Measurements from ENCODE around the gene CCDC106.

CCDC106 gene

GRCh38 chr19:55676383-55676782 lies 28.4 kb downstream of the CCDC106 start:
- H3K79me2 ChIP-seq (ENCODE audit: insufficient read depth, low read length), result peaks cover 34% of the 10 kb centered on the region
- peak overlapping the region; percentile 98 for H3K4me2 ChIP-seq (ENCODE audit: low read length)
- H3K36me3 ChIP-seq (ENCODE audit: insufficient read depth, low read length), result peaks cover 56% of the 10 kb centered on the region
- no peaks in the 10 kb centered on the region for H3K9me3 ChIP-seq (ENCODE audit: low read length)
- H3K4me3 ChIP-seq (ENCODE audit: low read depth, low read length, poor library complexity, severe bottlenecking), result peak overlapping the region; percentile 97
- peak overlapping the region; percentile 96 for H3K27ac ChIP-seq (ENCODE audit: low read depth, low read length, poor library complexity, severe bottlenecking)
- H3K9me2 ChIP-seq (ENCODE audit: low read depth, low read length), result no peaks in the 10 kb centered on the region
- peak overlapping the region; percentile 88 for H3K9ac ChIP-seq (ENCODE audit: low read length)
- no peak for TF ChIP-seq EZH2 (IDR thresholded peaks at IDR 0.05; ENCODE audit: borderline replicate concordance, low read length)
- peak; percentile 32 for TF ChIP-seq CTCF (IDR thresholded peaks at IDR 0.05; ENCODE audit: low read length)
- peaks cover 62% of the 10 kb centered on the region for H3K4me1 ChIP-seq (ENCODE audit: insufficient read depth, low read length, severe bottlenecking)
- no peak overlapping the region for H2AFZ ChIP-seq (ENCODE audit: low read length)
- H4K20me1 ChIP-seq (ENCODE audit: insufficient read depth, low read length), result no peaks in the 10 kb centered on the region
- H3F3A ChIP-seq (ENCODE audit: insufficient read depth, low read length), result no peaks in the 10 kb centered on the region; the same call in 1 of the 2 replicates
- no peaks in the 10 kb centered on the region for H3K27me3 ChIP-seq (ENCODE audit: insufficient read depth, low read length)

- Histone ChIP-seq H3K36me3 (ENCODE audit: insufficient read depth, low read length) (peaks cover 56% of the 10 kb centered on the region), H3F3A (ENCODE audit: insufficient read depth, low read length) (no peaks in the 10 kb centered on the region; the same call in 1 of the 2 replicates), H3K27me3 (ENCODE audit: insufficient read depth, low read length) (no peaks in the 10 kb centered on the region), H3K4me1 (ENCODE audit: insufficient read depth, low read length, severe bottlenecking) (peaks cover 58% of the 10 kb centered on the region), H3K79me2 (ENCODE audit: insufficient read depth, low read length) (peaks cover 40% of the 10 kb centered on the region), H3K4me2 (ENCODE audit: low read length) (peak overlapping the region; percentile 98), H4K20me1 (ENCODE audit: insufficient read depth, low read length) (no peaks in the 10 kb centered on the region), H3K9me2 (ENCODE audit: low read depth, low read length) (no peaks in the 10 kb centered on the region), H3K9me3 (ENCODE audit: low read length) (no peaks in the 10 kb centered on the region), H3K4me3 (ENCODE audit: low read depth, low read length, poor library complexity, severe bottlenecking) (peak overlapping the region; percentile 97), H2AFZ (ENCODE audit: low read length) (no peak overlapping the region), H3K27ac (ENCODE audit: low read depth, low read length, poor library complexity, severe bottlenecking) (peak overlapping the region; percentile 96), H3K9ac (ENCODE audit: low read length) (peak overlapping the region; percentile 88)
- TF ChIP-seq EZH2 (IDR thresholded peaks at IDR 0.05; ENCODE audit: borderline replicate concordance, low read length), result no peak
- no peak for TF ChIP-seq CTCF (IDR thresholded peaks at IDR 0.05; ENCODE audit: low read length)
Observed at GRCh38 chr19:55676889-55677505, 29.0 kb downstream of the CCDC106 start.

- Histone ChIP-seq H3K36me3 (ENCODE audit: insufficient read depth, low read length) (peaks cover 53% of the 10 kb centered on the region), H3K9ac (ENCODE audit: low read length) (peak overlapping the region; percentile 88), H3K9me3 (ENCODE audit: low read length) (no peaks in the 10 kb centered on the region), H3K4me3 (ENCODE audit: low read depth, low read length, poor library complexity, severe bottlenecking) (peak overlapping the region; percentile 97), H3K4me2 (ENCODE audit: low read length) (peak overlapping the region; percentile 98), H4K20me1 (ENCODE audit: insufficient read depth, low read length) (no peaks in the 10 kb centered on the region), H3K27ac (ENCODE audit: low read depth, low read length, poor library complexity, severe bottlenecking) (peak overlapping the region; percentile 96), H3F3A (ENCODE audit: insufficient read depth, low read length) (no peaks in the 10 kb centered on the region; the same call in 1 of the 2 replicates), H3K79me2 (ENCODE audit: insufficient read depth, low read length) (peaks cover 41% of the 10 kb centered on the region), H3K9me2 (ENCODE audit: low read depth, low read length) (no peaks in the 10 kb centered on the region), H3K27me3 (ENCODE audit: insufficient read depth, low read length) (no peaks in the 10 kb centered on the region), H3K4me1 (ENCODE audit: insufficient read depth, low read length, severe bottlenecking) (peaks cover 58% of the 10 kb centered on the region), H2AFZ (ENCODE audit: low read length) (no peak overlapping the region)
- TF ChIP-seq EZH2 (IDR thresholded peaks at IDR 0.05; ENCODE audit: borderline replicate concordance, low read length) (no peak), CTCF (IDR thresholded peaks at IDR 0.05; ENCODE audit: low read length) (no peak)
Observed at GRCh38 chr19:55677572-55678028, 29.6 kb downstream of the CCDC106 start.
